Measurements from ENCODE around the gene SLC25A28.
"Not testable (repeated sequence)": the region's sequence is repeated elsewhere in the genome, so short reads cannot be mapped to it uniquely, and the experiment has no call there.

SLC25A28 gene

GRCh38 chr10:99625124-99625523, 4.9 kb upstream of the SLC25A28 start:
- DNase-seq, result not testable (repeated sequence)

- no peak for DNase-seq
Measured at GRCh38 chr10:99623919-99624318, 3.7 kb upstream of the SLC25A28 start.

GRCh38 chr10:99621454-99622251, 1.4 kb upstream of the SLC25A28 start:
- peak; percentile 8 to 60 (median 54) for DNase-seq

GRCh38 chr10:99620711-99621453, 643 bp upstream of the SLC25A28 start:
- DNase-seq, result peak; percentile 62 to 98 (median 86)

DNA sequence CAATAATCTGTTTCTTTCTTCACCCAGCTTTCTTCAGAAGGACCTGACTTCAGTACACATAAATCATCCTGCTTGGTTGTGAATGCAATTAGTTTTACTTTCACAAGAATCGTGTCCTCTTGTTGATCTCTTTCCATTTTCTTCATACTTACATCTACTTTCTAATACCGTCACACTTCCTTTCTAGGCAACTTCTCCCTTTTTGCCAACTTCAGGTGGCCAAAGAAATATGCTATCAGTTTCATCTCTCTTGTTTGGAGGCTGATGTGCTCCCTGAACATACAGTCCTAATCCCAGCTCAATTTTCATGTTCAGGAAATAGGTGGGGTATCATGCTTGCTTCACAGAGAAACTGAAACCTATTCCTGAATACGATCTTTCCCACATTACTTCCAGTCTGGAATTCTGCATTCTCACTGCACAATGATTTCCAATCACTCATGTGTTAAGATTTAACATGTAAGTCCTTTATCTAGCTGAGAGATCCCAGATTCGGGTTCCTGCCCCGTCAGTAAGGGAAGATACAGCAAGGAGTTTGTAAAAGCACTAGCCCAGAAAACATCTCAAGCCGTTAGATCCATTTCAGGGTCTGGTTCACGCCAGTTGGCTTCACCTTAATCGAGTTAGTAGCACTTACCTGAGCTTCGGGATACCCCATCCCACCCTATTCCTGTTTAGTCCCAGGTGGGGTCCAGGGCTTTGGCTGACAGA, 994 bp downstream of the SLC25A28 start:
- DNase-seq, result peak in 2 of 3 experiments; percentile 6 to 25

DNA sequence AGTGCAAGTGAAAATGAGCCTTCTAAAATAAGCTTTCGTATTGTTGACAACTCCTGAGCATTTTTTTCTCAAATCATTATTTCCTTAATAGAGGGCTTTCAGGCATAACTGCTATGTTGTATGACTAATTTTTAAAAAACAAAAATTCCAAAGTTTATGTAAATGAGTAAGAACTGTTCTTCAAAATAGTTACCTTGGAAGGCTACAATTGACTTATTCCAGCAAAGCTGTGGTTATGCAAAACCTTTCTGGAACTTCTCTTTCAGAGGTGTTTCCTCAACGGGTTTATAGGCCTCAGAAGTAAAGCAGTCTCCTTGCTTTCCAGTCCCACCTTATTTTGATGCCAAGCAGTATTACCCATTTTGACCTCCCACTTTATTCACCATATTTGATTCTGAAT, 2.5 kb downstream of the SLC25A28 start:
- no peak for DNase-seq

DNA sequence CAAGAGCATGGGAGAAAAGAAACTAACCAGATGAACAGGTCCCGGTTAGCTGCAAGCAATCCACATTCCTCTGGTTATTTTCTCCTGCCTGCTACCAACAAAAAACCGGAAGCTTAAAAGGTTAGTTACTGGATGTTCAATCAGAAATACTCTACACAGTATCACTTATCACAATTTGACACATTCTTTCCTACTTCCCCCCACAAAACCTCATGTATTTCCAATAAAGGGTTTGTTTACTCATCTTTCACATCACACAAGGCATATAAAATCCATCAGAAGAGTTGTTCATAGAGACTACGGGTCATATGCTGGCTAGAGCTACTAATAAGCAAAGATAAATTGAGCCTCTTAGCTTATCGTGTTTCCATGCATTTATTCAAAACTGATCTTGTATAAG, 4.8 kb downstream of the SLC25A28 start:
- no peak for DNase-seq

- DNase-seq, result peak; percentile 22 to 66 (median 52)
Measured at GRCh38 chr10:99612167-99612831, 7.9 kb downstream of the SLC25A28 start.

DNA sequence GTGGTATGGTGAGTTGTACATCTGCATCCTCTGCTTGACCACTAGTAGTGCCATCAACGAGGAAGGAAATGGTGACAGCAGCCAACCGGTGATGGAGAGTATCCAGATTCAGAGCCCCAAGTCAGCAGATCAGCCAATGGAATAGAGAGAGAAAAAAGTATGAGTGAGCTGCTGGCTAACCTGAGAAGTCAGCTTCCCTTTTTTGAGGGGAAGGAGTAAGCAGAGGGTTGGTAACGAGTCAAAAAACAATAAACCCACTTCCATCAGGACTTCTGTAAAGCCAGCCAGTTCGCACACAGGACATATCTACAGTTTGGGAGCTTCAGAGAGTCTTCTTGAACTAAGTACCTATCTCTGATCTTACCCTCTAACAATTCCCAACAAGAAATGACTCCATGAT, 8.9 kb downstream of the SLC25A28 start:
- DNase-seq, result no peak

GRCh38 chr10:99610221-99610620, 10.0 kb downstream of the SLC25A28 start:
- DNase-seq, result no peak

- DNase-seq, result no peak
Measured at GRCh38 chr10:99609186-99609585, 11.1 kb downstream of the SLC25A28 start.

DNA sequence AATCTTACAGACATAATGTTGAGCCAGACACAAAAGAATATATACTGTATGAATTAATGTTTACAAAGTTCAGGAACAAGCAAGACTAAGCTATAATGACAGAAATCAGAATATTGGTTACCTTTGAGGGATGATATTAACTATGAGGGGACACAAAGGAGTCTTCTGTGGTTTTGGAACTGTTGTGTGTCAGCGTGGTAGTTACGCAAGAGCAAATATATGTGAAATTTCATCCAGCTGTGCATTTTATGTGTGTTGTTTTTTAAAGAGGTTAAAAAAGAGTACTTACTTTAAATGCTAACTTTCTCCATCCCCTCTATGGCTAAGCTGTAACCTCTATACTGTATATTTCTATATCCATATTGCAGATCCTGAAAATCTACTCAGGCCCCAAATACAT, 14.9 kb downstream of the SLC25A28 start:
- no peak for DNase-seq

DNA sequence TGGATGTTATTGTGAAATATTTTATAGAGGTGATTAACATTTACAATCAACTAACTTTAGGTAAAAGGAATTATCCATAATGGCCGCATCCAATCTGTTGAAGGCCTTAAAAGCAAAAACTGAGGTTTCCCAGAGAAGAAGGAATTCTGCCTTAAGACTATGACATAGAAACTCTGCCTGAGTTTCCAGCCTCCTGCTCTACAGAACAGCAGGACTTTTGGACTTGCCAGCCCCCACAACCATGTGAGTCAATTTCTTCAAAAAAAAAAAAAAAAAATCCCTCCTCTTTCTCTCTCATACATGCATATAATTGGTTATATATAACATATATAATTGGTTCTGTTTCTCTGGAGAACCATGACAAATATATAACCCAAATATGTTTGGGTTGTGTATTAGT, 15.4 kb downstream of the SLC25A28 start:
- DNase-seq, result no peak

DNA sequence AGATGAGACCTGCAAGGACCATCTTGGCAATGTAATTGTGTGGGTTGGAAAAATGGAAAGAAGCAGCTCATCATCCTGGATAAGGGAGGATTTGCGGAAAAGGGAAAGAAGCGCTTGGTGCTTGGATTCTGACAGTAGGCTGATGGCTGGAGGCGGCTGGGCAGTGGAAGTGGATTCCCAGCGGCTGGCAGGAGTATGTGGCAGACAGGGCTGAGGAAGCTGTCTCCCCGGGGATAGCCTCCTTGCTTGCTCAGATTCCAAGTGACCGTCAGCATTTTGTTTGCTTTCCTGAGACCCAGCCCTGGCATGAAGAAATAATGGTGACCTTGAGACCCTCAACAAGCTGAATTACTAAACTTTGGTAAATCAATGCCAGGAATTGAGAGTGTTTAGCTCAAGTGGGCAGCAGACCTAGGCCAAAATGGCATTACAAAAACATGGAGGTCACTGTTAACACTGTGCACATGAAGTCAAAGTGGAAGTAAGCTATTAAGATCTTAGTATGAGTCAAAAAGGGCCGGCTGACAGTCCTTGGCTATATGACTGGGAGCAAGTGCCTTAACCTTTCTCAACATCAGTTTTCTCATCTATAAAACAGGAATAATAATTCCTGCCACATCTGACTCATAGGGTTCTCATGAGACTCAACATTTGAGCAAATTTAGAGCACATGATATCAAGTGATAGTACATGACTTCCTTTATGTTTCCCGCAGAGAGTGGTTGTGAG, 21.3 kb downstream of the SLC25A28 start:
- no peak for DNase-seq

DNA sequence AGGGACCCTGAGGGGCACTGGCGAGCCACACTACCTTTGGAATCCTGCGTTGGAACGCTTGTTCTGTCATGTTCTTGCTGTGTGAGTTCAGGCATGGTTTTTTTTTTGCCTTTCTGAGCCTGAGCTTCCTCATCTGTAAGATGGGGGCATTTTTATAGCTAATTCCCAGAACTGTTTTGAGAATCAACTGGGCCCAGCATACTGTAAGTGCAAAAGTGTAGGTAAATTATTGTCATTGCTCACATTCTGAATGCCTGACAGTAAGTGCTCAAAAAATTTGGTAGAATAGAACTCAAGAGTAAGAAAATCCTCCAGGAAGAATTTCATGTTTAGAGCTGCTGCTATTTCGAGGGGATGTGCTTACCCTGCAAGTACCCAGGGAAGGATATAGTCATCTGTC, 22.2 kb downstream of the SLC25A28 start:
- no peak for DNase-seq

- not testable (repeated sequence) for DNase-seq
Measured at GRCh38 chr10:99596708-99597107, 23.5 kb downstream of the SLC25A28 start.

GRCh38 chr10:99595770-99596465, 24.3 kb downstream of the SLC25A28 start:
- no peak for DNase-seq

GRCh38 chr10:99595236-99595635, 25.0 kb downstream of the SLC25A28 start:
- no peak for DNase-seq

GRCh38 chr10:99593312-99593711, 26.9 kb downstream of the SLC25A28 start:
- no peak for DNase-seq

- DNase-seq, result no peak
Measured at GRCh38 chr10:99590799-99591198, 29.4 kb downstream of the SLC25A28 start.

DNA sequence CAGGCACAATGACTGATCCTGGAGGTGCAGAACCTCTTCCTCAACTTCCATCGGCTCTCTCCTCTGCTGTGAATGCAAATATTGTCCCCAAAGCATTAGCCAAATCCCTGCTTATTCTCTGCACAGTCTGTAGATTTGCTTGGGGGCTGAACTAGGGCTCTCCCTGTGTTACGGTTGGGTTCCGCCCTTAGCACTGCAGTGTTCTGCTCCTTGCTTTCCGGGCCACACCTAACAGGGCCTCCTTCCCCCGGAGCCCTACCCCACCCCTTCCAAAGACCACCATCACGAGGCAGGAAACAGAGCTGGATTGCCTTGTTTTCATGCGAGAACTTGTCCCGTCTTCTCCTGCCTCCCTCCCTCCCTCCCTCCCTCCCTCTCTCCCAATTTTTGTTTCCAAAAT, 36.6 kb downstream of the SLC25A28 start:
- DNase-seq, result no peak
